HEK293 (cell line): ENCODE data around the gene GDAP2.
"Not testable (repeated sequence)": the region's sequence is repeated elsewhere in the genome, so short reads cannot be mapped to it uniquely, and the experiment has no call there.

ENCODE experiments used
- CTCF ChIA-PET: fragments of 350-600 bp; formaldehyde crosslinking; extraction: SDS; loops from one replicate; lab custom pipeline; 2021; ENCODE audit warnings: antibody characterized with exemption; lab: Yijun Ruan, JAX
- POLR2A ChIA-PET: fragments of 300-600 bp; formaldehyde crosslinking; extraction: SDS; loops from one replicate; lab custom pipeline; 2020; ENCODE audit warnings: antibody characterized with exemption, inconsistent platforms; lab: Yijun Ruan, JAX
- H3K27ac ChIP-seq: fragments of 200-500 bp; sonication (Bioruptor generic); 2 replicates; pipeline ENCODE4 v1.5.1; 2014; ENCODE audit warnings: low read depth, low read length, control low read depth, inconsistent platforms; ENCODE audit errors: extremely low read depth
- H3K36me3 ChIP-seq, 2 experiments: fragments of 200-500 bp in 1 of 2; sonication (Bioruptor generic) in 1 of 2; 1 replicate in 1 of 2; 2 replicates in 1 of 2; pipeline ENCODE4 v1.5.1; 2014 to 2017; ENCODE audit warnings: inconsistent platforms in 2 of 2, low read length in 2 of 2; ENCODE audit not compliant: control insufficient read depth in 2 of 2, insufficient read depth in 1 of 2
- H3K4me1 ChIP-seq: fragments of 200-500 bp; sonication (Bioruptor generic); 2 replicates; pipeline ENCODE4 v1.5.1; 2014; ENCODE audit warnings: mild to moderate bottlenecking, low read length, inconsistent platforms; ENCODE audit not compliant: control insufficient read depth, insufficient read depth
- H3K4me3 ChIP-seq: 2 replicates; pipeline ENCODE4 v1.5.1; 2011; ENCODE audit warnings: low read depth, mild to moderate bottlenecking, control low read depth, low read length, moderate library complexity
- H3K9me3 ChIP-seq: fragments of 200-500 bp; sonication (Bioruptor generic); 2 replicates; pipeline ENCODE4 v1.5.1; 2014; ENCODE audit warnings: low read depth, low read length, inconsistent platforms; ENCODE audit not compliant: control insufficient read depth, insufficient read depth
- CTCF ChIP-seq: fragments of 450-650 bp; formaldehyde crosslinking; IDR thresholded peaks from 2 replicates; pipeline ENCODE4 v1.5.1; 2016; ENCODE audit warnings: missing biosample characterization, missing genetic modification characterization
- FEZF1 ChIP-seq: fragments of 450-650 bp; formaldehyde crosslinking; IDR thresholded peaks from 2 replicates; pipeline ENCODE4 v1.5.1; 2016; ENCODE audit warnings: missing biosample characterization, missing genetic modification characterization
- KLF1 ChIP-seq: fragments of 450-650 bp; formaldehyde crosslinking; IDR thresholded peaks from 2 replicates; pipeline ENCODE4 v1.5.1; 2016; ENCODE audit warnings: missing biosample characterization, missing genetic modification characterization
- KLF16 ChIP-seq: fragments of 450-650 bp; formaldehyde crosslinking; IDR thresholded peaks from 2 replicates; pipeline ENCODE4 v1.5.1; 2017; ENCODE audit warnings: missing biosample characterization, missing genetic modification characterization
- KLF8 ChIP-seq: fragments of 450-650 bp; formaldehyde crosslinking; IDR thresholded peaks from 2 replicates; pipeline ENCODE4 v1.5.1; 2016; ENCODE audit warnings: missing biosample characterization, missing genetic modification characterization
- KLF9 ChIP-seq: fragments of 450-650 bp; formaldehyde crosslinking; IDR thresholded peaks from 2 replicates; pipeline ENCODE4 v1.5.1; 2016; ENCODE audit warnings: missing biosample characterization, missing genetic modification characterization, low read depth
- SALL2 ChIP-seq: fragments of 450-650 bp; formaldehyde crosslinking; IDR thresholded peaks from 2 replicates; pipeline ENCODE4 v1.5.0; 2017; ENCODE audit warnings: missing biosample characterization, mild to moderate bottlenecking, missing genetic modification characterization, borderline replicate concordance
- SCRT2 ChIP-seq: fragments of 450-650 bp; formaldehyde crosslinking; IDR thresholded peaks from 2 replicates; pipeline ENCODE4 v1.5.1; 2016; ENCODE audit warnings: missing biosample characterization, missing genetic modification characterization
- TRIM28 ChIP-seq: IDR thresholded peaks from 2 replicates; pipeline ENCODE4 v1.6.1; 2011; ENCODE audit warnings: low read length, control low read depth, borderline replicate concordance
- YY1 ChIP-seq: fragments of 450-650 bp; formaldehyde crosslinking; IDR thresholded peaks from 2 replicates; pipeline ENCODE4 v1.5.1; 2018; ENCODE audit warnings: missing biosample characterization, missing genetic modification characterization
- ZBTB11 ChIP-seq: fragments of 450-650 bp; formaldehyde crosslinking; conservative IDR thresholded peaks from 2 replicates; pipeline ENCODE4 v1.5.1; 2016; ENCODE audit warnings: low read depth, missing biosample characterization, missing genetic modification characterization
- ZEB2 ChIP-seq: fragments of 450-650 bp; formaldehyde crosslinking; IDR thresholded peaks from 2 replicates; pipeline ENCODE4 v1.5.1; 2016; ENCODE audit warnings: missing biosample characterization, missing genetic modification characterization
- ZNF169 ChIP-seq: fragments of 450-650 bp; formaldehyde crosslinking; IDR thresholded peaks from 2 replicates; pipeline ENCODE4 v1.5.1; 2016; ENCODE audit warnings: missing biosample characterization, missing genetic modification characterization
- ZNF223 ChIP-seq: fragments of 450-650 bp; formaldehyde crosslinking; IDR thresholded peaks from 2 replicates; pipeline ENCODE4 v1.5.1; 2016; ENCODE audit warnings: missing biosample characterization, missing genetic modification characterization
- ZNF239 ChIP-seq: fragments of 450-650 bp; formaldehyde crosslinking; IDR thresholded peaks from 2 replicates; pipeline ENCODE4 v1.5.1; 2016; ENCODE audit warnings: missing biosample characterization, missing genetic modification characterization
- ZNF274 ChIP-seq, 2 experiments: fragments of 200-500 bp in 1 of 2; fragments of 450-650 bp in 1 of 2; sonication (Bioruptor generic) in 1 of 2; formaldehyde crosslinking in 1 of 2; IDR thresholded peaks; 2 replicates each; pipeline versions ENCODE4 v1.5.1 to v1.6.1; 2014 to 2016; ENCODE audit warnings: borderline replicate concordance in 1 of 2, inconsistent platforms in 1 of 2, low read length in 1 of 2, missing biosample characterization in 1 of 2, missing genetic modification characterization in 1 of 2
- ZNF292 ChIP-seq: fragments of 450-650 bp; formaldehyde crosslinking; IDR thresholded peaks from 2 replicates; pipeline ENCODE4 v1.5.1; 2016; ENCODE audit warnings: low read depth, missing biosample characterization, missing genetic modification characterization, borderline replicate concordance
- ZNF37A ChIP-seq: fragments of 450-650 bp; IDR thresholded peaks from 2 replicates; pipeline ENCODE4 v1.5.1; 2018; ENCODE audit warnings: missing biosample characterization, missing genetic modification characterization
- ZNF48 ChIP-seq: fragments of 450-650 bp; formaldehyde crosslinking; IDR thresholded peaks from 2 replicates; pipeline ENCODE4 v1.5.1; 2016; ENCODE audit warnings: missing biosample characterization, missing genetic modification characterization
- ZNF768 ChIP-seq: fragments of 450-650 bp; formaldehyde crosslinking; IDR thresholded peaks from 2 replicates; pipeline ENCODE4 v1.5.1; 2018; ENCODE audit warnings: missing biosample characterization, mild to moderate bottlenecking, missing genetic modification characterization
- ZNF785 ChIP-seq: fragments of 450-650 bp; formaldehyde crosslinking; IDR thresholded peaks from 2 replicates; pipeline ENCODE4 v1.5.1; 2016; ENCODE audit warnings: missing biosample characterization, missing genetic modification characterization
- ZNF792 ChIP-seq: fragments of 450-650 bp; formaldehyde crosslinking; IDR thresholded peaks from 2 replicates; pipeline ENCODE4 v1.5.1; 2016; ENCODE audit warnings: missing biosample characterization, missing genetic modification characterization
- ZSCAN18 ChIP-seq: fragments of 450-650 bp; formaldehyde crosslinking; IDR thresholded peaks from 2 replicates; pipeline ENCODE4 v1.5.1; 2016; ENCODE audit warnings: missing biosample characterization, missing genetic modification characterization

Gene GDAP2

GRCh38 chr1:117925981-117926380 is 3.4 kb downstream of the GDAP2 start:
- no peak overlapping the region for H3K27ac ChIP-seq
- peaks cover 2% of the 10 kb centered on the region; the same call in 1 of the 2 replicates for H3K4me1 ChIP-seq
- TF ChIP-seq SALL2 (no peak), ZNF785 (tag by site-specific recombination) (no peak), ZNF292 (tag by site-specific recombination) (no peak), ZNF37A (tag by site-specific recombination) (no peak), SCRT2 (tag by site-specific recombination) (no peak), ZNF768 (no peak), ZNF169 (no peak), KLF16 (tag by site-specific recombination) (no peak), ZNF48 (tag by site-specific recombination) (no peak), KLF8 (tag by site-specific recombination) (no peak), ZBTB11 (tag by site-specific recombination) (no peak), ZNF239 (tag by site-specific recombination) (no peak)
- ChIA-PET POLR2A (no interaction called here), CTCF (interaction anchor here (0.6 to 1.2 kb wide), 3 partner anchors 9 to 168 kb away, joined by 3 to 4 read pairs (median 4); no protein-coding TSS in a partner anchor)
- H3K36me3 ChIP-seq, result peaks cover 0 to 3% of the 10 kb centered on the region in 2 experiments; a peak in 1 of 3 replicates
- H3K4me3 ChIP-seq, result no peak overlapping the region
- no peaks in the 10 kb centered on the region for H3K9me3 ChIP-seq

- CTCF ChIA-PET, H3K4me3 ChIP-seq, POLR2A ChIA-PET, H3K9me3 ChIP-seq, H3K4me1 ChIP-seq, H3K27ac ChIP-seq: not testable (repeated sequence)
- H3K36me3 ChIP-seq, result peaks cover 20 to 26% of the 10 kb centered on the region in 2 experiments
Observed at GRCh38 chr1:117922717-117923116, 6.7 kb downstream of the GDAP2 start.

- no peak overlapping the region for H3K4me3 ChIP-seq
- H3K27ac ChIP-seq, result no peak overlapping the region
- ChIA-PET CTCF (interaction anchor here (0.7 kb wide), 1 partner anchor 9 kb away, joined by 5 read pairs; no protein-coding TSS in a partner anchor), POLR2A (no interaction called here)
- peaks cover 26 to 34% of the 10 kb centered on the region in 2 experiments for H3K36me3 ChIP-seq
- no peaks in the 10 kb centered on the region for H3K9me3 ChIP-seq
- no peaks in the 10 kb centered on the region for H3K4me1 ChIP-seq
- TF ChIP-seq ZEB2 (tag by site-specific recombination), result no peak
- no peak for TF ChIP-seq KLF1 (tag by site-specific recombination)
- no peak for TF ChIP-seq ZSCAN18 (tag by site-specific recombination)
- no peak for TF ChIP-seq CTCF (tag by site-specific recombination)
- TF ChIP-seq TRIM28, result no peak
- TF ChIP-seq ZNF223 (tag by site-specific recombination), result no peak
- TF ChIP-seq YY1 (tag by site-specific recombination), result no peak
- TF ChIP-seq ZNF792, result no peak
- no peak for TF ChIP-seq KLF9 (tag by site-specific recombination)
- TF ChIP-seq FEZF1 (tag by site-specific recombination), result no peak
- no peak for TF ChIP-seq ZNF274 (IDR thresholded peaks at IDR 0.05; ENCODE audit: low read length)
- no peak for TF ChIP-seq ZNF274 (tag by site-specific recombination; IDR thresholded peaks at IDR 0.05; ENCODE audit: borderline replicate concordance)
- TF ChIP-seq, all 188 proteins: peak for 0
Observed at GRCh38 chr1:117921991-117922390, 7.4 kb downstream of the GDAP2 start.
